ENCODE measurements around the gene FSTL3. TPM values are rescaled to one million over a fixed set of nuclear protein-coding genes. Genes with fewer than 3 reads are reported as not detected.
"Not testable (repeated sequence)": the region's sequence is repeated elsewhere in the genome, so short reads cannot be mapped to it uniquely, and the experiment has no call there.

Gene FSTL3
- total and polyA plus RNA-seq, 2 of the 13 experiments (the other 11 are each of a cell fraction or from before 2014, with no cell fraction given), result 13.5 to 15.6 TPM

DNA sequence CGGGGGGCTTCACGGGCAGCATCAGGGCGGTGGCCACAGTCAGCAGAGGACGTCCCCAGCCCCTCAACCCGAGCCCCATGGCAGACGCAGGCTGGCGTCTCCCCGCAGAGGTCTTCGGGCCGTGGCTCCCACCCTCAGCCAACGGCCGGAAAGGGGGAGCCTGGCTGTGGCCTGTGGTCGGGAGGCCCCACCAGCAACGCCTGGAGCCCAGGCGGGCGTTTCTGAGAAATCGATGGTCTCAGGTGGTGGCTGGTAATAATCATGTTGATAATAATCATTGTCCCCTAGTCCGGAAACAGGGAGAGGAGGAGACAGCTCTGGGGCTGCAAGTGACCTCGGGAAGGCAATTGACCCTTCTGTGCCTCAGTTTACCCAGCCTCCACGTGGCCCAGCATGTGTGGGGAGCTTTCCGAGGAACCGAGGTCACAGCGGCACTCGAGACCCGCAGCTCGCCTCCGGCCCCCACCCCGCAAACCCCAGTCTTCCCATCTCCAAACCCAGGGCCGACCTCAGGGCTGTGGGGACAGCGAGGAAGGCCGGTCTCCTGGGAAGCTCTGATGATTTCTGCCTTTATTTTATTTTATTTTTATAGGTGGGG, 19.3 kb downstream of the FSTL3 start, which contains the start of gene PRSS57 (continued):
- TF ChIP-seq ZNF280D (CRISPR knock-in tag; IDR thresholded peaks at IDR 0.05) (no peak), NCOR1 (IDR thresholded peaks at IDR 0.05; ENCODE audit: borderline replicate concordance, low read length) (no peak), MLLT10 (CRISPR knock-in tag; IDR thresholded peaks at IDR 0.05) (no peak)

DNA sequence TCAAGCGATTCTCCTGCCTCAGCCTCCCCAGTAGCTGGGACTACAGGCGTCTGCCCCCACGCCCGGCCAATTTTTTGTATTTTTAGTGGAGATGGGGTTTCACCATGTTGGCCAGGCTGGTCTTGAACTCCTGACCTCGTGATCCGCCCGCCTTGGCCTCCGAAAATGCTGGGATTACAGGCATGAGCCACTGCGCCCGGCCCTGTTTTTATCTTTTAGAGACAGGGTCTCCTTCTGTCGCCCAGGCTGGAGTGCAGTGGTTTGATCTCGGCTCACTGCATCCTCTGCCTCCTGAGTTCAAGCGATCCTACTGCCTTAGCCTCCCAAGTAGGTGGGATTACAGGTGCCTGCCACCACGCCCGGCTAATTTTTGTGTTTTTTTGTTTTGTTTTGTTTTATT, 22.3 kb downstream of the FSTL3 start:
- FAIRE-seq; DNase-seq (ENCODE audit: low spot score); H3K4me2 ChIP-seq (ENCODE audit: low read depth, low read length); in situ Hi-C loops (cut with HindIII; ENCODE audit: extremely low pct_ligation_motif_present, low pct_unique_long_range_greater_than_20kb); H3K4me3 ChIP-seq (replicated peaks in 1 of 3; ENCODE audit: insufficient read depth in 1 of 3, low read depth in 2 of 3, low read length in 3 of 3); H4K20me1 ChIP-seq (ENCODE audit: insufficient read depth, low read length); CTCF ChIA-PET (ENCODE audit: low intra/inter-chr PET ratio, low total read pairs); ATAC-seq; H3K36me3 ChIP-seq (replicated peaks in 1 of 2; ENCODE audit: control insufficient read depth in 1 of 2, insufficient read depth in 2 of 2, low read length in 2 of 2); H3K79me2 ChIP-seq (ENCODE audit: insufficient read depth, low read length); BruUV-seq (replicated peaks); H3K9ac ChIP-seq (ENCODE audit: insufficient read depth, low read depth, low read length); H3K27ac ChIP-seq (ENCODE audit: extremely low read length, insufficient read depth, low read length); intact Hi-C loops (cut with micrococcal nuclease; ENCODE audit: unreplicated experiment); H3K9me3 ChIP-seq (ENCODE audit: low read length); H2AFZ ChIP-seq (ENCODE audit: low read length): not testable (repeated sequence)
- Histone ChIP-seq H3K4me1 (ENCODE audit: insufficient read depth, low read length) (peaks cover 19% of the 10 kb centered on the region; the same call in 1 of the 2 replicates), H3K27me3 (ENCODE audit: control insufficient read depth in 1 of 2, insufficient read depth in 2 of 2, low read length in 2 of 2) (peaks cover 2 to 17% of the 10 kb centered on the region in 2 experiments; a peak in 4 of 5 replicates)
- 56% methylated on average over 10 of the region's 15 CpGs for WGBS (ENCODE audit: low lambda C conversion rate)
- POLR2A ChIA-PET, result interaction anchor here (1.1 to 1.5 kb wide), 3 partner anchors 10 to 35 kb away, joined by 3 to 4 read pairs (median 3); partner anchors contain the start of gene RNF126

GRCh38 chr19:699885-700284, 23.7 kb downstream of the FSTL3 start:
- POLR2A ChIA-PET, result interaction anchor here (0.9 to 1.5 kb wide), 6 partner anchors 8 to 42 kb away, joined by 3 to 4 read pairs (median 3); no protein-coding TSS in a partner anchor
- in situ Hi-C loops (cut with HindIII; ENCODE audit: extremely low pct_ligation_motif_present, low pct_unique_long_range_greater_than_20kb); H3K9me3 ChIP-seq (ENCODE audit: low read length); H2AFZ ChIP-seq (ENCODE audit: low read length); CTCF ChIA-PET (ENCODE audit: low intra/inter-chr PET ratio, low total read pairs); H3K36me3 ChIP-seq (replicated peaks in 1 of 2; ENCODE audit: control insufficient read depth in 1 of 2, insufficient read depth in 2 of 2, low read length in 2 of 2); H3K9ac ChIP-seq (ENCODE audit: insufficient read depth, low read depth, low read length); ATAC-seq; H4K20me1 ChIP-seq (ENCODE audit: insufficient read depth, low read length); DNase-seq (ENCODE audit: low spot score); H3K79me2 ChIP-seq (ENCODE audit: insufficient read depth, low read length); H3K4me2 ChIP-seq (ENCODE audit: low read depth, low read length); H3K4me3 ChIP-seq (replicated peaks in 1 of 3; ENCODE audit: insufficient read depth in 1 of 3, low read depth in 2 of 3, low read length in 3 of 3); intact Hi-C loops (cut with micrococcal nuclease; ENCODE audit: unreplicated experiment); FAIRE-seq; BruUV-seq (replicated peaks); H3K27ac ChIP-seq (ENCODE audit: extremely low read length, insufficient read depth, low read length): not testable (repeated sequence)
- peaks cover 2 to 12% of the 10 kb centered on the region in 2 experiments; a peak in 4 of 5 replicates for H3K27me3 ChIP-seq (ENCODE audit: control insufficient read depth in 1 of 2, insufficient read depth in 2 of 2, low read length in 2 of 2)
- WGBS (ENCODE audit: low lambda C conversion rate), result 78% methylated on average over 14 of the region's 14 CpGs
- H3K4me1 ChIP-seq (ENCODE audit: insufficient read depth, low read length), result peaks cover 27% of the 10 kb centered on the region

Data from HepG2 (cell line).